T-helper 1 cell treated with Interleukin-12 subunit alpha and Interleukin-12 subunit beta and Interleukin-4 antibody, amounts not matched to agents 30 μg/mL and 1 μg/mL, for 36 hours (primary cell): ENCODE results near the gene PCK1.

ENCODE experiments used
- H3K27ac Mint-ChIP-seq: one replicate; pipeline ENCODE4 v1.8.0; 2021; ENCODE audit warnings: mild to moderate bottlenecking, mixed read lengths
- H3K27me3 Mint-ChIP-seq: one replicate; pipeline ENCODE4 v1.8.0; 2021; ENCODE audit warnings: low read depth, mixed read lengths
- H3K36me3 Mint-ChIP-seq: one replicate; pipeline ENCODE4 v1.8.0; 2021; ENCODE audit warnings: low read depth, mixed read lengths
- H3K4me1 Mint-ChIP-seq: one replicate; pipeline ENCODE4 v1.8.0; 2021; ENCODE audit warnings: low read depth, mixed read lengths
- H3K4me3 Mint-ChIP-seq: one replicate; pipeline ENCODE4 v1.8.0; 2021; ENCODE audit warnings: mild to moderate bottlenecking, moderate library complexity, mixed read lengths
- H3K9me3 Mint-ChIP-seq: one replicate; pipeline ENCODE4 v1.8.0; 2021; ENCODE audit warnings: mixed read lengths

PCK1 gene

DNA sequence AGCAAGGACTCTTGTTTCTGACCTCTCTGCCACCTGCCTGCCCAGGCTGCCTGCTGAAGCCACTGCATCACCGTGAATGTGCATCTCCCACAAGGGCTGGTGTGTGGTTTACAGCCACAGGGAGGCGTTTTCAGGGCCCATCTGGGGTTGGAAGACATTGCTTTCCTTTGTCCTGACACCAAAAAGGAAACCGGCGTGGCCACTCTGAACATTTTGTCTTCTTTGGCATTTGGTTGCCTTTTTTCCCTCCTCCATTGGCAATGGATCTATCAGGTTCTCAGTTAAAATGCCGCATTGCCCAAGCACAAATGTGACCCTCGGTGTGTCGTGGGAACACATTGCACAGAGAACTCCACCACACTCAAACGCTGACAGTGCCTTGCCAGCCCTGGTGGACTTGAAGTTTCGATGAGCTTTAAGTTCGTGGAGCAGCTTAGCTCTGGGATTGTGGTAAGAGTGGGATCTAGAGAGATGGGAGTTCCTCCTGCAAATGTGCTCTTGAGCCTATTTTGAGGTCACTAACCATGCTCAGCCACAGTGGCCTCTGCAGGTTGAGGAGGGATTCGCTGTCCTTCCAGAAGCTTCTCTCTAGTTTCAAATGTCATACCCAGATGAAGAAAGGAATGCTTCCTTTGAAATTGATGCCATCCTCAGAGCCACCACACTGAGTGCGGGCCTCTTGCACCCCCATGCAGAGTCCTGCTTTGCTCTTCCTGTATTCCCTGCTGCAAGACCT, 14.8 kb upstream of the PCK1 start:
- no peaks in the 10 kb centered on the region for H3K4me1 Mint-ChIP-seq
- H3K4me3 Mint-ChIP-seq, result no peak overlapping the region
- no peak overlapping the region for H3K27ac Mint-ChIP-seq
- peaks cover 15% of the 10 kb centered on the region for H3K27me3 Mint-ChIP-seq
- no peaks in the 10 kb centered on the region for H3K36me3 Mint-ChIP-seq
- no peaks in the 10 kb centered on the region for H3K9me3 Mint-ChIP-seq

DNA sequence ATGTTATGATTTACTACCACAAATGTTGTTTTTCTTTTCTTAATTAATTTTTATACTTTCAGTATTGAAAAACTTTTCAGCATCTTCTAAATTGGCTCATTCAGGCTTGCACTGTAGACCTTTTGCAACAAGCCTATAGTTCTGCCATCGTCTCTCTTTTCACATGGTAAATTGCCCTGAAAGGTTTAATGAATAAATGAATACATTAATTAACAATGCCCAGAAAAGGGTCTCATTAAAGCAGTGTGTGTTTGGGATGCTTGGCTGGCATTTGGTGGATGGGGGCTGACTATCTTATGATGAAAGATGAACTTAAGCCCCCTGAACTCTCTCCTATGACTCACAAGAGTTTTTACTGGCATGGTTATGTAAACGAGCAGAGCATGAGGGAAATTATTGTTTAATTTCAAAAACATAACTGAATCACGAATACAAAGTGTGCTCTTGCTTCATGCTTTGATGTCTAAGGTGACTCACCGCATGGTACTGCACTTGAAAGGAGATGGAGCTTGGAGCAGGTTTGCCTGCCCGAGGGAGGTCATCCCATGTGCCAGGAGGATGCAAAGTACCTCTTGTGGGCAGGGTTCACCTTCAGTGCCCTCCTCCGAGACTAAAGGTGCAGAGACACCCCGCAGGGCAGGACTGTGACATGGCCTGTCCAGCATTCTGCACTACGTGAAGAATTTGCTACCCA, 13.8 kb upstream of the PCK1 start:
- Mint-ChIP-seq H3K4me3 (no peak overlapping the region), H3K4me1 (no peaks in the 10 kb centered on the region), H3K27me3 (peaks cover 15% of the 10 kb centered on the region), H3K27ac (no peak overlapping the region), H3K36me3 (no peaks in the 10 kb centered on the region), H3K9me3 (no peaks in the 10 kb centered on the region)

DNA sequence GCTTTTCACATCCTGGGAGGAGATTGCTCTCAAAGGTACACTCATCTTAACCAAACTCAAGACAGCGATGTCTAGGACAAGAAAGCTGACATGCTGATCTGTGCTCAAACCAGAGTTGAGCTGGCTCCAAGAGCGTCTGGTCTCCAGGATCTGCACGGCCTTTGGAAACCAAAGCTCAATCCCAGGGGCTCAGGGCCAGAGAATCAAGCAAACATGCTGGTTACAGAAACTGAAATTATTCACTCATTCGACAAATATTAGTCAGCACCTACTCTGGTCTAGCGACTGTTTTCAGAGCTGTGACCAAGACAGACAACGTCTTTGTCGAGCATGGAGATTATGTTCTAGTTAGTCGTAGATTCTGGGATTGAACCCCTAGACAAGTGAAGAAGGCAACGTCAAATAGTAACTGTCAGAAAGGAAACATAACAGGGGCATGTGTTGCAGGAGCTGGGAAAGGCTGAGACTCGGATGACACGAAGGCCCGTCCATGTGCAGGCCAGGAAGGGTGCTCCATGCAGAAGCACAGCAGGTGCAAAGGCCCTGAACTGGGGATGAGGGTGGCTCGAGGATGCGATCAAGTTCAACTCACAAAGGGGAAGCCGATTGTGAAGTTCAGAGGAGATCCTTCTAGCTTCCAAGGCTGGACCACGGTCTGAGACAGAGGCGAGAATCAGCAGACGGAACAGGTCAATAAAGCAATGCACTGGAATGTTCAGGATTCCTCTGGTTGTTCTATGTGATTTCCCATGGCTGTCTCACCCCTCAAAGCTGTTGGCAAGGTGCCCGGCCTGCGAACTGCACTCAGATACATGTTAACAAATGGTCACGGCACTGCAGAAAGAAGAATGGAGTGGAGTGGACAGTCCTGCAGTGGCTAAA, 12.5 kb upstream of the PCK1 start:
- H3K27me3 Mint-ChIP-seq, result peaks cover 12% of the 10 kb centered on the region
- no peaks in the 10 kb centered on the region for H3K36me3 Mint-ChIP-seq
- no peaks in the 10 kb centered on the region for H3K4me1 Mint-ChIP-seq
- H3K27ac Mint-ChIP-seq, result no peak overlapping the region
- no peak overlapping the region for H3K4me3 Mint-ChIP-seq
- H3K9me3 Mint-ChIP-seq, result no peaks in the 10 kb centered on the region

DNA sequence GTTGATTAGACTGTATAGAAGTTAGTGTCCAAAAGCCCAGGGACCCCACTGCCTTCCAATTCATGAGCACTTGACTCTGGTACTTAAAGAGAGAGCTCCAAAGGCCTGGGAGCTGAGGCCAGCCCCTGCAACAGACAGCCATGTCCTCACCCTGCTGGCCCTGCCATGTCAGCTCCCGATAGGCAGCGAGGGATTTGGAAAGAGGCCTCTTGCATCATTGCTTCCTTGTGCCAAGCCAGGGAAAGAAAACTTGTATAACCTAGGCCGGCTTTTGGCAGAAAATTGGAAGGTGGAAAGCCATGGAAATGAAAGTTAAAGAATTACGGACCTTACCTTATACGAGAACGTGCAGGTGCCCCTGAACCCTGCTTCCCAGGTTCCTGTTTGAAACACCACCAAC, 8.4 kb upstream of the PCK1 start:
- Mint-ChIP-seq H3K27me3 (peaks cover 13% of the 10 kb centered on the region), H3K9me3 (no peaks in the 10 kb centered on the region), H3K4me3 (no peak overlapping the region), H3K4me1 (no peaks in the 10 kb centered on the region), H3K36me3 (no peaks in the 10 kb centered on the region), H3K27ac (no peak overlapping the region)

DNA sequence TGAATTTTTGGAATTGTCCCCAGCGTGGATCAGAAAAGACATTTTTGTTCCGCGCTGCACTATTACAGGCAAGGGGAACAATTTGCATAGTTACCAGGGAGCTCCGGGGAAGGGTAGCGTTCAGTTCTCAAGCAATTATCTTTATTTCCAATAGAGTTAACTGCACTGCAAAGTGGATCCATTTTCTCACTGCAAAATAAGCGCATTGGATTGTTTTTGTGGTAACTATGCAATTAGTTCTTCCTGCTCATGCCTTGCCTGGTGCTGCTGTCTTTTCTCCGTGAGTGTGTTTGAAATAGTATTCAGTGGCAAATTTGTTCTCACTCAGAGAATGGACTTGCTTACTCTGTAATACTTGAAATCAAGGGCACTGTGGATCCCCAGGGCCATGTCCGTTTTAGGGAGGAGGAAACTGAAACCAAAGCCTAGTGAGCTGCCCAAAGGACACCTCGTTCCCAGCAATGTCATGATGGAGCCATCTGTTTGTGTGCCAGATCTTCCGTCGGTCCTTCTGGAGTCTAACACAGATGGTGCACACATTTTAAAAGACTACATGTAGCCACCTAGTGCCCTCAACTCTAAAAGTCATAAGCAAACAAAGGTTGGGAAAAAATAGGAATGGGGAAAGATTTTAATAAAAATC, 7.4 kb upstream of the PCK1 start:
- Mint-ChIP-seq H3K4me1 (no peaks in the 10 kb centered on the region), H3K27me3 (peaks cover 14% of the 10 kb centered on the region), H3K9me3 (no peaks in the 10 kb centered on the region), H3K4me3 (no peak overlapping the region), H3K36me3 (no peaks in the 10 kb centered on the region), H3K27ac (no peak overlapping the region)

DNA sequence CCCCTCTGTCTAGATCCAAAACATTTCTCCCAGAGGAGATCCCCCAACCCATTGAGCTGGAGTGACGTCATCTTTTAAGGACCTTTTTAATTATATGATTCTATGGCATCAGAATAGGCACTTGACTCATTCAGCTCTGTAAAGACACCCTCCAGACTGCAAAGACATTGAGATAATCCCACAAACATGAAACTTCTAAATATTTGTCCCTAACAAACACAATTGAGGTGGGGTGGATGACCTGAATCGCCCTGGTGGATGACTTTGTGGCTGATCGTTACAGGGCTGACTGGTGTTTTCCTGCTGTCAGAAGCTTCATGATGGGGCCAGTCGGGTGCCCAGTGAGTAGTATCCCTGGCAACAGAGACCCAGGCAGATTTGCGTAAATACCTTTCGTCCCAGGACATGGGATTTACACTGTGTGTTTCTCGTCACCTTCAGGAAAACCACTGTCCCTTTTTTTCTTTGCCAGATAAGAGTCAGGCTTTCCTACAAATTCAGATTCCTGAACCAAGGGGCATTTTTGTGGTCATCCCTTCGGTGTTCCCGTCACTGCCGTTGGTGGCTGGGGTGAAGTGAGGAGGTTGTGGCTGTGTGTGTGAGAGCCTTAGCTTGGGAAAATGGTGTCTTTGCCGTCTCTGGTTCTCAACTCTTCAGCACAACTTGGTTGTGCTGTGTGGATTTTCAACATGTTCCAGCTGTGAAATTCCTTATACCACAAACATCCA, 5.3 kb upstream of the PCK1 start:
- H3K27ac Mint-ChIP-seq, result no peak overlapping the region
- no peaks in the 10 kb centered on the region for H3K9me3 Mint-ChIP-seq
- H3K27me3 Mint-ChIP-seq, result peaks cover 14% of the 10 kb centered on the region
- H3K4me3 Mint-ChIP-seq, result no peak overlapping the region
- H3K4me1 Mint-ChIP-seq, result no peaks in the 10 kb centered on the region
- no peaks in the 10 kb centered on the region for H3K36me3 Mint-ChIP-seq

DNA sequence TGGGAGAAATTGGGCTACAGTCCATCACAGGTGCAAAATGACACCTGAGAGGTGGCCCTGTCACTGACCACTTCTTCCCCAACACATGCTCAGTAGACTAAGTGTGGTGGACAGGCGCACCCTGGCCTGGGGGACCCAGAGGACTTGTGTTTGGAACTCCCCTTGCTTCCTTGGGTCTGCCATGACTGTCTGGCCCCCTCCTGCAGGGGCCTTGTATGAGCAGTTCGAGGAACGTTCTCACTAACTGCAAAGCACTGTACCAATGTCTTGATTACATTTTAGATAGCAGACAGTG, 4.0 kb upstream of the PCK1 start:
- H3K4me1 Mint-ChIP-seq, result no peaks in the 10 kb centered on the region
- no peak overlapping the region for H3K4me3 Mint-ChIP-seq
- H3K36me3 Mint-ChIP-seq, result no peaks in the 10 kb centered on the region
- no peak overlapping the region for H3K27ac Mint-ChIP-seq
- H3K27me3 Mint-ChIP-seq, result peaks cover 14% of the 10 kb centered on the region
- H3K9me3 Mint-ChIP-seq, result no peaks in the 10 kb centered on the region

DNA sequence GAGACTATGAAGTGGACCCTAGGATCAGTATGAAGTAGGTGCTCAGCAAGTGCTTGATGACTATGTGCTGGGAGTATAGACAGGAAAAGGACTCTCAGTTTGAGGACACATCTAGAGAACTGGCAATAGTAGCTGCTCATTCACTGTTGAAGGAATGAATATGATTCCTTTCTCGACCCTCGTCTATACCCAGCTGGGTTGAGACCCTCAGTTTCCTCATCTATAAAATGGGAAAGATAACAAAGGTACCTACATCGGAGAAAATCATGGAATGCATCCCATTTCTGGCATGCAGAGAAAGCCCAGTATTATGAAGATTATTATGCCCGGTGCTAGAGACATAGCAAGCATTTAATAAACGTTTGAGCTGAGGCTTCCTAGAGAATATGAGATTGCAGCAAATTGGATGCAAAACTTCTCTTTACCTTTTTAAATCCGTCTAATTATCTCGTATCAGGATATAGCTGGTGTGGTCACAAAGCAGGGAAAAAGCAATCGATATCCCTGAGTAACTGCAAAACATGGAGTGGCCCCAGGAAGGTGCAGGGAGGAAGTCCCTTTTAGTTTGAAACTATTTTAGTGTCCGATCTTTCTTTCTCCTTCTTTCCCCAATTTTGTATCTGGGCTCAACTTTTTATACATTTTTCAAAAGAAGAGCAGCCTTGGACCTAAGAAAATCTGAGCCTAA, 2.8 kb upstream of the PCK1 start:
- no peak overlapping the region for H3K4me3 Mint-ChIP-seq

DNA sequence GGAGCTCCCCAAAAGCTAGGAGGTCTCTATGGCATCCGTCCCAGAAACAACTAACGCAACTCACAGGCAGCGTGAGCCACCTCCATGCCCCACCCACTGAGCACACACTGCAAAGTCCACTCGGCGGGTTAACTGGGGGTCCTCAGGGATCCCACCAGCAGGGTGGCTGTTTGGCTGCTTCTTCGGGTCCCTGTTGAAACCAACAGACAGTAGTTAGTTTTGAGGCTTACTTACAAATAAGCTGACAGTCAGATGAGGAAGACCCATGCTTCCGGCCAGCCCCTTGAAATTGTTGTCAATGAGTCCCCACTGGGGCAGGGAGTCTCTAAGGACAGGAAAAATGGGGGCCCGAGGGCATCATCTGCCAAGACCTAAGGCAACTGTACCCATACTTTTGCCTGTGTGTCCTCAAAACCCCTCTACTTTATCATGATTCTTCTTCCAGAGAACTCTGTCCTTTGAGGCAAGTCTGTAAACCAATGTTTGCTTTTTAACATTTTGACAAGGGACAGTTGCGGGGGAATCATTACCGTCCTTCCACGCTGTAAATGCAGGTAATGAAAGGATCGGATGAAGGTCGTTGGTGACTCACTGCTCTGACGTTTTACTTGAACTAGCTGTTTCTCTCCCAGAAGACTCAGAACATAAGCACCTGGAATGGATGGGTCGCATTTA, 2.2 kb upstream of the PCK1 start:
- Mint-ChIP-seq H3K27me3 (peaks cover 14% of the 10 kb centered on the region), H3K4me3 (no peak overlapping the region), H3K4me1 (no peaks in the 10 kb centered on the region), H3K27ac (no peak overlapping the region), H3K9me3 (no peaks in the 10 kb centered on the region), H3K36me3 (no peaks in the 10 kb centered on the region)

More for the DNA sequence above, 2.8 kb upstream of the PCK1 start:
- Mint-ChIP-seq H3K36me3 (no peaks in the 10 kb centered on the region), H3K4me1 (no peaks in the 10 kb centered on the region), H3K27me3 (peaks cover 14% of the 10 kb centered on the region), H3K9me3 (no peaks in the 10 kb centered on the region), H3K27ac (no peak overlapping the region)

DNA sequence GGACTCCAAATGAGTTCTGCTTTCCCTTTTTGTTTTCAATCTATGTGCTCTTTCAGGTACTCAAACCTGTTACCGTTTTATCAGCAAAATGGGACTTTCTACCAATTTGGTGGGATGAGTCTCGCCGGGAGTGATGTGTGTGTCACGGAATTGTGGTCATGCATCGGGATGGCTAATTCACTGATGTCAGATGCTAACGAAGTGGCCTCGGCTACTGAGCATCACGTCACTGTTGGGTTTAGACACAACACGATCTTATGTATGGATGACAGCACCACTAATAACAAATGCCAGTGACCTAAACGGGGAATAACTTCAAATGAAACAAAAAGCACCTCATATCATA, 1.6 kb upstream of the PCK1 start:
- Mint-ChIP-seq H3K36me3 (no peaks in the 10 kb centered on the region), H3K4me1 (no peaks in the 10 kb centered on the region), H3K27ac (no peak overlapping the region), H3K9me3 (no peaks in the 10 kb centered on the region), H3K27me3 (peaks cover 14% of the 10 kb centered on the region), H3K4me3 (no peak overlapping the region)

DNA sequence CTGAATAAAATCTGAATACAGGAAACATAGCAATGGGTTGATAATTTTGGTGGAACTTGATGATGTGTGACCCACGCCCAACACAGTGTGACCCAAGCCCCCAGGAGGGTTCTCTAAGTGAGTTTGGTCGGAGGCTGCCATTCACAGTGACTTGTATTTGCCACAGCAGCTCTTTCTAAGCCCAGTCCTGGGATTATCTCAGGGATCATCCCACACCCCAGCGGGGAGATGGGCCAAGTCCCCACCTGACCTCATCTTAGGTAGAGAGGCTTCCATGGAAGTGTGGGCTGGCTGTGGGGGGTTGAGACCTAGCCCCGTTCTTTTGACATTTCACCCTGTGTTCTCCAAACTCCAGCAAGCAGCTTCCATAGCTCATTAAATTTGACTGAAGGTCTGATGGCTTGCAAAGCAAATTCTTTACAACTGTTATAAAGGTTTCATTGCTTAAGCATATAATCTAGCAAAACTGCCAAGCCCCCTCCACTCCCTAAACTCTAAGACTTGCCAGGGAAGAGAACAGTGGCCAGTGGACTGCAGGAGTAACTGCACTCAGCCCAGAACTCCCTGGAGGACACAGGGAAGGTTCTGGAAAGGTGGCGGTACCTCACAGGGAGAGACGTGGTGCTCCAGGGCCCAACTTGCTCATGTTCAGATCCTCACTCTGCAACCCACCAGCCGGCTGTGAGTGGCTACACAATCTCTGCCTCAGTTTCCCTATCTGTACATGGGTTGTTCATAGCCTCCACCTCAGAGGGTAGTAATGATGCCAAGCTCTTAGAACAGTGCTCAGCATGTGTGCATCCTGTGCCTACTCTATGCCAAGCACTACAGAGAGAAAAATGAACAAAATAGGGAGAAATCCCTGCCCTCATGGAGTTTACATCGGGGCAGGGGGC, 1.0 kb upstream of the PCK1 start:
- Mint-ChIP-seq H3K27ac (no peak overlapping the region), H3K4me1 (no peaks in the 10 kb centered on the region), H3K4me3 (no peak overlapping the region), H3K9me3 (no peaks in the 10 kb centered on the region), H3K27me3 (peaks cover 13% of the 10 kb centered on the region), H3K36me3 (no peaks in the 10 kb centered on the region)

DNA sequence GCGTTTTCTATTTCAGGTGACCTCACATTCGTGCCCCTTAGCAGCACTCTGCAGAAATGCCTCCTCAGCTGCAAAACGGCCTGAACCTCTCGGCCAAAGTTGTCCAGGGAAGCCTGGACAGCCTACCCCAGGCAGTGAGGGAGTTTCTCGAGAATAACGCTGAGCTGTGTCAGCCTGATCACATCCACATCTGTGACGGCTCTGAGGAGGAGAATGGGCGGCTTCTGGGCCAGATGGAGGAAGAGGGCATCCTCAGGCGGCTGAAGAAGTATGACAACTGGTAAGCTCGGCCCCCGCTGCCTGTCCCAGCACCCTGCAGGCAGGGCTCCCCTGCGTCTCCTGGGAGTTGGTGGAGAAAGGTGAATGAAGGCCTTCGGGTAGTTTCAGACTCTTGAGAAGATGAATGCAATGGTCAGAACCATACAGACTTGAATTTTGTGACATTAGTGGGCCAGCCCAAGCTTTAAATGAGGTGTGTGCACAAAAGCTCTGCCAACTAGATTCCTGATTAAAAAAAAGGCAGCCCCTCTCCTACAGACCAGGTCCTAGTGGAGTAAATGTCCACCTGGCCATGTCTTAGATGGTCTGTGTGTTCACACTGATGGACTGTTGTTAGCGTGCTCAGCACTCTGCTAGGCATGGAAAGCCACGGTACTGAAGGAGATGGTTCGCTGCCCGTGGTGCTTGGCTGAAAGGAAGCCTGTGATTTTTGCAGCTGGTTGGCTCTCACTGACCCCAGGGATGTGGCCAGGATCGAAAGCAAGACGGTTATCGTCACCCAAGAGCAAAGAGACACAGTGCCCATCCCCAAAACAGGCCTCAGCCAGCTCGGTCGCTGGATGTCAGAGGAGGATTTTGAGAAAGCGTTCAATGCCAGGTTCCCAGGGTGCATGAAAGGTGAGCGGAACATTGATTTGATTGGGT, 708 bp downstream of the PCK1 start:
- Mint-ChIP-seq H3K9me3 (no peaks in the 10 kb centered on the region), H3K4me1 (no peaks in the 10 kb centered on the region), H3K27me3 (peaks cover 12% of the 10 kb centered on the region), H3K27ac (no peak overlapping the region), H3K36me3 (no peaks in the 10 kb centered on the region), H3K4me3 (no peak overlapping the region)
